Smooth muscle cell (in vitro differentiated cells): ENCODE measurements around the gene BAIAP2L2. TPM values are rescaled to one million over a fixed set of nuclear protein-coding genes. Genes with fewer than 3 reads are reported as not detected.
"Not testable (repeated sequence)": the region's sequence is repeated elsewhere in the genome, so short reads cannot be mapped to it uniquely, and the experiment has no call there.

ENCODE experiments used
- DNase-seq: peaks from one replicate; lab custom pipeline; 2025; ENCODE audit not compliant: unreplicated experiment; lab: John Stamatoyannopoulos, UW
- H2AFZ ChIP-seq: fragments of 200-600 bp; sonication (generic); 2 replicates; pipeline ENCODE4 v1.6.0; 2016; ENCODE audit warnings: antibody characterized with exemption, low read depth, mild to moderate bottlenecking
- H3F3A ChIP-seq: fragments of 200-600 bp; sonication (generic); 2 replicates; pipeline ENCODE4 v1.6.0; 2017; ENCODE audit warnings: antibody characterized with exemption, low read depth
- H3K27ac ChIP-seq: fragments of 200-600 bp; sonication (generic); 2 replicates; pipeline ENCODE4 v1.5.1; 2016; ENCODE audit warnings: low read depth, mild to moderate bottlenecking
- H3K27me3 ChIP-seq: fragments of 200-600 bp; sonication (generic); 2 replicates; pipeline ENCODE4 v1.6.1; 2016; ENCODE audit warnings: low read depth, mild to moderate bottlenecking
- H3K36me3 ChIP-seq: fragments of 200-600 bp; sonication (generic); 2 replicates; pipeline ENCODE4 v1.5.1; 2016; ENCODE audit warnings: low read depth
- H3K4me1 ChIP-seq: fragments of 200-600 bp; sonication (generic); 2 replicates; pipeline ENCODE4 v1.5.1; 2016; ENCODE audit warnings: low read depth
- H3K4me2 ChIP-seq: fragments of 200-600 bp; sonication (generic); 2 replicates; pipeline ENCODE4 v1.6.0; 2016; ENCODE audit warnings: mild to moderate bottlenecking
- H3K4me3 ChIP-seq: fragments of 200-600 bp; sonication (generic); 2 replicates; pipeline ENCODE4 v1.5.1; 2016; ENCODE audit warnings: mild to moderate bottlenecking
- H3K79me2 ChIP-seq: fragments of 200-600 bp; sonication (generic); 2 replicates; pipeline ENCODE4 v1.6.0; 2016; ENCODE audit warnings: low read depth, mild to moderate bottlenecking
- H3K9ac ChIP-seq: fragments of 200-600 bp; sonication (generic); 2 replicates; pipeline ENCODE4 v1.6.0; 2016; ENCODE audit warnings: low read depth
- H3K9me3 ChIP-seq: fragments of 200-600 bp; sonication (generic); replicated peaks from 2 replicates; pipeline ENCODE4 v1.5.1; 2016; ENCODE audit warnings: low read depth
- H4K20me1 ChIP-seq: fragments of 200-600 bp; sonication (generic); 2 replicates; pipeline ENCODE4 v1.6.0; 2016; ENCODE audit warnings: low read depth
- CTCF ChIP-seq: fragments of 200-600 bp; sonication (generic); IDR thresholded peaks from 2 replicates; pipeline ENCODE4 v1.5.1; 2017; ENCODE audit warnings: borderline replicate concordance, mild to moderate bottlenecking, antibody characterized with exemption; ENCODE audit not compliant: insufficient read depth, poor library complexity, severe bottlenecking
- WGBS: methylation state at CpG from one replicate; pipeline ENCODE4 v1.1.7; 2016; ENCODE audit warnings: low lambda C conversion rate; 5-methylcytosine and 5-hydroxymethylcytosine counted together
- polyA plus RNA-seq: library from polyadenylated mRNA; unstranded; fragments of >200 nt; fragmentation: Nextera tagmentation; extraction: Ambion mirVana; gene quantifications from 2 replicates; pipeline ENCODE4 v1.2.1, GENCODE V29; 2016
- total RNA-seq: library from RNA; depleted of rRNA; stranded (reverse); fragments of >200 nt; gene quantifications from 2 replicates; pipeline ENCODE4 v1.2.3, GENCODE V29; 2014

The BAIAP2L2 gene
- total RNA-seq = 0.13 and 0.31 TPM in 2 replicates
- 0.67 and 1.3 TPM in 2 replicates for polyA plus RNA-seq

GRCh38 chr22:38110008-38110862, at the start of gene BAIAP2L2:
Gene BAIAP2L2, minus strand, starts transcription at chr22:38110684. Its CDS starts 159 bp downstream, at chr22:38110525.
- H3K4me3 ChIP-seq = no peak within 1 kb of the TSS
- no peak within 1 kb of the TSS for H3K9ac ChIP-seq
- H3K27ac ChIP-seq = no peak within 1 kb of the TSS

GRCh38 chr22:38155703-38156102, 45.2 kb upstream of the BAIAP2L2 start:
- Histone ChIP-seq H3F3A (no peaks in the 10 kb centered on the region), H3K27ac (no peak overlapping the region), H4K20me1 (no peaks in the 10 kb centered on the region), H3K36me3 (no peaks in the 10 kb centered on the region), H3K9ac (no peak overlapping the region), H3K4me2 (no peak overlapping the region), H3K4me1 (peaks cover 10% of the 10 kb centered on the region), H3K79me2 (no peaks in the 10 kb centered on the region), H3K9me3 (no peaks in the 10 kb centered on the region), H3K27me3 (no peaks in the 10 kb centered on the region), H3K4me3 (no peak overlapping the region), H2AFZ (no peak overlapping the region)
- 91% methylated on average over 1 of the region's 1 CpG for WGBS
- no peak for DNase-seq
- no peak for TF ChIP-seq CTCF

More at GRCh38 chr22:38110008-38110862, at the start of gene BAIAP2L2:
- Histone ChIP-seq H3F3A (no peaks in the 10 kb centered on the region), H3K9me3 (no peaks in the 10 kb centered on the region), H3K4me2 (no peak within 1 kb of the TSS), H3K27me3 (no peaks in the 10 kb centered on the region), H3K4me1 (no peaks in the 10 kb centered on the region), H2AFZ (no peak within 1 kb of the TSS), H4K20me1 (no peaks in the 10 kb centered on the region), H3K79me2 (no peaks in the 10 kb centered on the region), H3K36me3 (no peaks in the 10 kb centered on the region)
- TF ChIP-seq CTCF = no peak
- DNase-seq = no peak
- WGBS = 87% methylated on average over 18 of the region's 19 CpGs

- not testable (repeated sequence) for H3K27me3 ChIP-seq, H3K36me3 ChIP-seq, H3K9me3 ChIP-seq, H2AFZ ChIP-seq, H3K4me3 ChIP-seq, DNase-seq, H3K79me2 ChIP-seq, H3K9ac ChIP-seq, H3K4me2 ChIP-seq, H4K20me1 ChIP-seq, H3F3A ChIP-seq
- WGBS = 52% methylated on average over 1 of the region's 1 CpG
- Histone ChIP-seq H3K27ac (peak overlapping the region; percentile 65), H3K4me1 (peaks cover 14% of the 10 kb centered on the region)
Observed at GRCh38 chr22:38154563-38154915, 44.1 kb upstream of the BAIAP2L2 start.

GRCh38 chr22:38153821-38154562, 43.5 kb upstream of the BAIAP2L2 start:
- no peak for DNase-seq
- WGBS = 51% methylated on average over 4 of the region's 4 CpGs
- Histone ChIP-seq H3F3A (no peaks in the 10 kb centered on the region), H2AFZ (no peak overlapping the region), H3K79me2 (no peaks in the 10 kb centered on the region), H3K9ac (no peak overlapping the region), H3K27me3 (no peaks in the 10 kb centered on the region), H4K20me1 (no peaks in the 10 kb centered on the region), H3K9me3 (no peaks in the 10 kb centered on the region), H3K4me2 (no peak overlapping the region), H3K27ac (peak overlapping the region; percentile 65), H3K4me1 (peaks cover 14% of the 10 kb centered on the region), H3K4me3 (no peak overlapping the region), H3K36me3 (no peaks in the 10 kb centered on the region)
- no peak for TF ChIP-seq CTCF
